ENCODE measurements around the gene C5orf22.
"Not testable (repeated sequence)": the region's sequence is repeated elsewhere in the genome, so short reads cannot be mapped to it uniquely, and the experiment has no call there.

Gene C5orf22

DNA sequence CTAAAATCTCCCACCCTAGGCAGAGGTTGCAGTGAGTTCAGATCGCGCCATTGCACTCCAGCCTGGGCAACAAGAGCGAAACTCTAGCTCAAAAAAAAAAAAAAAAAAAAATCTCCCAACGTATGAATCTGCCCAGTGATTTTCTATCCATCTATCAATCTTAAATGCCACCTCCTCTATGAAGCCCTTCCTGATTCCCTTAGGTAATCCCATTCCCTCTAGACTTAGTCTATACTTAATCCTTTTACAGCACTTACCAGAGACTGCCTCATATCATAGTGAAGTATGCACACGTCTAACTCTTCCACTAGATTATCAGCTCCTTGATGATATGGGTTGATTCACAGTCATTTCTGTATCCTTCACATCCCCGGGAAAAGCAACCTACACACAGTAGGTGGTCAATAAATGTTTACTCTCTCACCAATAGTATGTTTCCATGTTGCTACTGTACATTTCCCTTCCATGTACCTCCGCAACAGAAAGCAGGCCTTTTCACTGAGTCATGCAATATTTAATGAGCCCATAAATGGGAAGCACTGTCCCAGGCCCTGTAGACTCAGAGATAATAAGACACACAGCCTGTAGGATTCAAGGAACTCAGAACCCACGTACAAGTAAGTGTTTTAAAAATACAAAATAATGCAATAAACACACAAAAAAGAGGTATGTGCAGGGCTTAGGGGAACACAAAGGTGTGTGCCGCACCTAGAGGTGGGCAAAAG is 1.4 kb upstream of the C5orf22 start:
- Histone ChIP-seq H3K27me3 (ENCODE audit: low read depth) (no peaks in the 10 kb centered on the region), H3K36me3 (replicated peaks) (peaks cover 48% of the 10 kb centered on the region), H3K4me1 (peaks cover 5% of the 10 kb centered on the region; the same call in 1 of the 2 replicates), H3K9me3 (no peaks in the 10 kb centered on the region), H3K4me3 (peak overlapping the region; percentile 73)
- in situ Hi-C loops (cut with MboI; ENCODE audit: low sequenced_read_pairs): no loop called here
- DNase-seq (ENCODE audit: low spot score in 2 of 2): no peak

- Histone ChIP-seq H3K36me3 (replicated peaks) (peaks cover 52% of the 10 kb centered on the region), H3K9me3 (no peaks in the 10 kb centered on the region), H3K4me3 (peak overlapping the region; percentile 73), H3K27me3 (ENCODE audit: low read depth) (no peaks in the 10 kb centered on the region), H3K4me1 (peaks cover 5% of the 10 kb centered on the region; the same call in 1 of the 2 replicates)
- in situ Hi-C loops (cut with MboI; ENCODE audit: low sequenced_read_pairs): no loop called here
- peak in 1 of 2 experiments; percentile 30 for DNase-seq (ENCODE audit: low spot score in 2 of 2)
Measured at GRCh38 chr5:31531543-31531887, 586 bp upstream of the C5orf22 start.

- H3K4me3 ChIP-seq: no peak overlapping the region
- H3K36me3 ChIP-seq (replicated peaks): peaks cover 52% of the 10 kb centered on the region
- in situ Hi-C loops (cut with MboI; ENCODE audit: low sequenced_read_pairs): no loop called here
- no peak for DNase-seq (ENCODE audit: low spot score in 2 of 2)
- no peaks in the 10 kb centered on the region for H3K27me3 ChIP-seq (ENCODE audit: low read depth)
- peaks cover 5% of the 10 kb centered on the region; the same call in 1 of the 2 replicates for H3K4me1 ChIP-seq
- no peaks in the 10 kb centered on the region for H3K9me3 ChIP-seq
Measured at GRCh38 chr5:31534527-31535046, 2.5 kb downstream of the C5orf22 start.

DNA sequence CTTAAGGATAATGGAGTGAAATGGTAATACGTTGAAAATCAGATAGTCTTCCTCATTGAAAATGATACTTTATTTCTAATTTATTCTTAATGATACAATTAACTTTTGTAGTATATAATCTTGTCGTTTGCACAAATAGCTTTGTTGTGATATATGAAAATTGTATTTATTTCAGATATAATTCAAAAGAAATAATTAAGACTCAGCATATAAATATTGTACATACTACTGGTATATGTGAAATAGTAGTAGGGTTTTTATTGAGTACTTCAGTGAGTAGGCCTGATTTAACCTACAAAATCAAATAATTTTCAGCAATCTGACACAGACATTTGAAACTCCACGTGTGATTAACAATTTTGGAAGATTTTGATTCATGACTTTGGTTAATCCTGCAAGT is 4.8 kb downstream of the C5orf22 start:
- no peak for DNase-seq (ENCODE audit: low spot score in 2 of 2)
- in situ Hi-C loops (cut with MboI; ENCODE audit: low sequenced_read_pairs): no loop called here
- peaks cover 74% of the 10 kb centered on the region for H3K36me3 ChIP-seq (replicated peaks)

DNA sequence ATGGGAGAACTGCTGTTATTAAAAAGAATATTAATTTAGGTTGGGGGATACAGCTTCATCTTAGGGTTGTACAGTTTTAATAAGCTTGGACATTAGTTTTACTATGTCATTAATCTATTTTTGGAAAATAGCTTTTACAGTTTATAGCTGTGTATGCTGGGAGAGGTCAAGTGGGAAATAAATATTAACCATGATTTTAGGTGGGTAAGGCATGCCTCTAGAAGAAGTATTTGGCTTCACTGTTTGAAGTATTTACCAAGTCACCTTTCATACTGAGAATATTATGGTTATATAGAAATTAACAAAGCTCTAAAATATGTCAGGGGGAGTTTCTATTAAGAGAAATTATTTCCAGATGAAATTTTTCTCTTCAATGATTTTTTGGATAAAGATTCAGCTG is 5.2 kb downstream of the C5orf22 start:
- Histone ChIP-seq H3K36me3 (replicated peaks) (peaks cover 76% of the 10 kb centered on the region), H3K9me3 (no peaks in the 10 kb centered on the region), H3K27me3 (ENCODE audit: low read depth) (no peaks in the 10 kb centered on the region), H3K4me1 (peaks cover 5% of the 10 kb centered on the region; the same call in 1 of the 2 replicates), H3K4me3 (no peak overlapping the region)
- no peak for DNase-seq (ENCODE audit: low spot score in 2 of 2)
- in situ Hi-C loops (cut with MboI; ENCODE audit: low sequenced_read_pairs): no loop called here

More for the DNA sequence above, 4.8 kb downstream of the C5orf22 start:
- no peaks in the 10 kb centered on the region for H3K27me3 ChIP-seq (ENCODE audit: low read depth)
- no peak overlapping the region for H3K4me3 ChIP-seq
- peaks cover 5% of the 10 kb centered on the region; the same call in 1 of the 2 replicates for H3K4me1 ChIP-seq
- H3K9me3 ChIP-seq: no peaks in the 10 kb centered on the region

DNA sequence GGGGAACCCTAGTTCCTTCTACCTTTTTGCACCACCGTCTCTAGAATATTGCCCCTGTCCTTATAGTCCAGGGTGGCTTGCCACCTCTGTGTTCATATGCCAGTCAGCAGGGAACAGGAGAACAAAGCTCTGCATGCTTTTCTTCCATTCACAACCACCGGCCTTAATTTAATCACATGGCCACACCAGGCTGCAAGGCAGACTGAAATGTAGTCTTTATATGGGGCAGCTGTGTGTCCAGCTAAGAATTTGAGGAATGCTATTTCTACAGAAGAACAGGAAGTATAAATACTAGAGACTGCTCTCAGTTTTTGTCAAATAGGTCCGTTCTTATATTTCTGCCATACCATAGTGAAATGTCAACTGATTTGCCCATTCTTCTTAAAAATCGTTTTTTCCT is 5.8 kb downstream of the C5orf22 start:
- Histone ChIP-seq H3K4me3 (no peak overlapping the region), H3K36me3 (replicated peaks) (peaks cover 81% of the 10 kb centered on the region), H3K9me3 (no peaks in the 10 kb centered on the region), H3K27me3 (ENCODE audit: low read depth) (no peaks in the 10 kb centered on the region), H3K4me1 (peaks cover 5% of the 10 kb centered on the region; the same call in 1 of the 2 replicates)
- no peak for DNase-seq (ENCODE audit: low spot score in 2 of 2)
- in situ Hi-C loops (cut with MboI; ENCODE audit: low sequenced_read_pairs): no loop called here

- H3K27me3 ChIP-seq (ENCODE audit: low read depth); H3K9me3 ChIP-seq; in situ Hi-C loops (cut with MboI; ENCODE audit: low sequenced_read_pairs); H3K4me3 ChIP-seq; DNase-seq (ENCODE audit: low spot score in 2 of 2); H3K4me1 ChIP-seq: not testable (repeated sequence)
- peaks cover 62% of the 10 kb centered on the region for H3K36me3 ChIP-seq (replicated peaks)
Measured at GRCh38 chr5:31549114-31549513, 17.0 kb downstream of the C5orf22 start.

DNA sequence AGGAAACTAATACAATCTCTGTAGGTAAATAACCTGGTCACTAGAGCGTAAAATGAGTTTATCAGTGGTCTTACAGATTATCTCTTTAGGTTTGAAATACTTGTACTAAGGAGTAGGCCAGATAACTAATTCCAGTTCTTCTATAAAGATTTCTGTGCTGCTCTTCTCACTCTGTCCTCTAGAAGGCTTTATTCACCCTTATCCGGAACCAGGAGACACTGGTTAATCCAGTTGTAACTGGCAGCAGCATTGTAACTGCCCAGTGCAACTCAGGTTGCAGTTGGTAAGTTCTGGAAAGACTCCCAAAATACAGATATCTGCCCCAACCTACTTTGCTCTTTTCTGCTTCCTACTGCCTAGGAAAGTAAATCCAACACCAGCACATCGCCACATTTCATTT is 19.8 kb downstream of the C5orf22 start:
- peaks cover 45% of the 10 kb centered on the region for H3K36me3 ChIP-seq (replicated peaks)
- in situ Hi-C loops (cut with MboI; ENCODE audit: low sequenced_read_pairs): no loop called here
- no peak for DNase-seq (ENCODE audit: low spot score in 2 of 2)

GRCh38 chr5:31553863-31554262 is 21.8 kb downstream of the C5orf22 start:
- H3K27me3 ChIP-seq (ENCODE audit: low read depth): no peaks in the 10 kb centered on the region
- in situ Hi-C loops (cut with MboI; ENCODE audit: low sequenced_read_pairs): no loop called here
- H3K9me3 ChIP-seq: no peaks in the 10 kb centered on the region
- H3K36me3 ChIP-seq (replicated peaks): peaks cover 31% of the 10 kb centered on the region
- H3K4me3 ChIP-seq: no peak overlapping the region
- no peaks in the 10 kb centered on the region for H3K4me1 ChIP-seq
- no peak for DNase-seq (ENCODE audit: low spot score in 2 of 2)

More for the DNA sequence above, 19.8 kb downstream of the C5orf22 start:
- Histone ChIP-seq H3K9me3 (no peaks in the 10 kb centered on the region), H3K4me1 (no peaks in the 10 kb centered on the region), H3K4me3 (no peak overlapping the region), H3K27me3 (ENCODE audit: low read depth) (no peaks in the 10 kb centered on the region)

- Histone ChIP-seq H3K36me3 (replicated peaks) (peaks cover 25% of the 10 kb centered on the region), H3K27me3 (ENCODE audit: low read depth) (no peaks in the 10 kb centered on the region), H3K9me3 (no peaks in the 10 kb centered on the region), H3K4me3 (no peak overlapping the region), H3K4me1 (no peaks in the 10 kb centered on the region)
- no peak for DNase-seq (ENCODE audit: low spot score in 2 of 2)
- in situ Hi-C loops (cut with MboI; ENCODE audit: low sequenced_read_pairs): no loop called here
Measured at GRCh38 chr5:31554552-31554951, 22.5 kb downstream of the C5orf22 start.

DNA sequence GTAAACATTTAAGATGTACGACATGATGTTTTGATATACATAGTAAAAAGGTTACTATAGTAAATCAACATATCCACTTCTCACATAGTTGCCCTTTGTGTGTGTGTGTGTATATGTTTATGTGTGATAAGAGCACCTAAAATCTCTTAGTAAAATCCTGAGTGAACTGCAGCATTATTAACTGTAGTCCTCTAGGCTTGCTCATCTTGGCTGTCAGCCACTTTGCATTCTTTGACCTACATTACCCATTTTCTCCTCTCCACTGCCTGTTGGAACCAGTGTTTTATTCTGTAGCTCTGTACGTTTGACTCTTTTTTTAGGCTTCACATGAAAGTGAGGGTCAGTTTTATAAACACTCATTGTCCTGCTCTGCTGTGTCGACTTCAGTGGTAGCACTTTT is 24.4 kb downstream of the C5orf22 start:
- H3K27me3 ChIP-seq (ENCODE audit: low read depth): no peaks in the 10 kb centered on the region
- H3K36me3 ChIP-seq (replicated peaks): peaks cover 18% of the 10 kb centered on the region
- no peak overlapping the region for H3K4me3 ChIP-seq
- in situ Hi-C loops (cut with MboI; ENCODE audit: low sequenced_read_pairs): no loop called here
- no peaks in the 10 kb centered on the region for H3K9me3 ChIP-seq
- no peak for DNase-seq (ENCODE audit: low spot score in 2 of 2)
- no peaks in the 10 kb centered on the region for H3K4me1 ChIP-seq

DNA sequence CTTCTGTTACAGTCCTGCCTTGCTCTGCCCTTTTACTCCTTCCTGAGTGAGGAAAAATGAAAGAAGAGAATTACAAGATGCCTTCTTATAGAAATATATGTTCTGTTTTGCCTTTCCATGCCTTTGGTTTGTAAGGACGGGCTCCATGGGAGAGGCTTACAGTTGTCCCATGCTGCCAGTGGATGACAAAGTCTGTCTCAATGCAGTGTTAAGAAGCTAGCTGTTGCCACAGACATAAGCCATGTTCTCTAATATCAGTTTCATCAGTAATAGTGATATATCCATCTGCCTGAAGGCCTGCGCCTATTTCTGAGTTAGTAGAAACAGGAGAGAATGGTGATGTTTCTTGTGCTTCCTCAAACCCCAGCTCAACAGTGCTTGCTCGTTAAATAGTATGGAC is 27.8 kb downstream of the C5orf22 start:
- Histone ChIP-seq H3K9me3 (peaks cover 3% of the 10 kb centered on the region; the same call in 1 of the 2 replicates), H3K36me3 (replicated peaks) (no peaks in the 10 kb centered on the region), H3K27me3 (ENCODE audit: low read depth) (no peaks in the 10 kb centered on the region), H3K4me1 (no peaks in the 10 kb centered on the region), H3K4me3 (no peak overlapping the region)
- in situ Hi-C loops (cut with MboI; ENCODE audit: low sequenced_read_pairs): no loop called here
- DNase-seq (ENCODE audit: low spot score in 2 of 2): no peak

DNA sequence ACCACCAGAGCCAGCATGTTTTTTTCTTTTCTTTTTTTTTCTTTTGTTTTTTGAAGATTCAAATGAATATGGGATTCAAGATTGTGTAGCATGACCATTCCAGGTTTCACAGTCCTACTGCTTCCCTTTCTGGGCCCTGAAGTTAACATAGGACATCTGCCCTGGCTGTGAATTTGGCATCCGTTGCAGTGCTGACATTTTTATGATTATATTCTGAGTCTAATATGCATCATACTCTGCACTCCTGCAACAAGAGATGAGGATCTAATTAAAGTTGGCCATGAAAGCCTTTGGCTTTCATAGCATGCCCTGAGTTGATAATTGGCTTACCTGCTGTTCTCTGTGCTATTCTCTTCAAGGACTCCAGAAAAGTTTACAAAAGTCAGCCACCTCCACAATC is 29.8 kb downstream of the C5orf22 start:
- H3K9me3 ChIP-seq: peaks cover 10% of the 10 kb centered on the region; the same call in 1 of the 2 replicates
- in situ Hi-C loops (cut with MboI; ENCODE audit: low sequenced_read_pairs): no loop called here
- no peaks in the 10 kb centered on the region for H3K36me3 ChIP-seq (replicated peaks)
- no peaks in the 10 kb centered on the region for H3K4me1 ChIP-seq
- no peaks in the 10 kb centered on the region for H3K27me3 ChIP-seq (ENCODE audit: low read depth)
- no peak overlapping the region for H3K4me3 ChIP-seq
- no peak for DNase-seq (ENCODE audit: low spot score in 2 of 2)

DNA sequence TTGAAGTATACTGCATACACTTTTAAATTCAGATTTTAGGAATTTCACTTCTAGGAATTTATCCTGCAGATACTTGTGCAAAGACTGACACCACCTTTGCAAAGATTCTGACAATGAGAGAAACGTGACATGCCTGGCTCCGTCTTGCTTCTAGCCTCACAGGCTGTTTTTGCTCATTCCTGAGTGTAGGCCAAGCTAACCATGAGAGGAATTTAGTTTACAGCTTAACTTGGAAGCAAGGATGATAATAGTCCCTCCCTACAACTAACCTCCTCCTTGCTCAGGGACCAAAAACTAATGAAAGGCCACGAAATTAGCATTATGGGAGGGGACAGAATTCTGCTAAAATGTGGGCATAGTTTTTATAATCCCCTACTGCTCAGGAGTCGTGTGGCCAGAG is 31.1 kb downstream of the C5orf22 start:
- DNase-seq (ENCODE audit: low spot score in 2 of 2): no peak
- no peaks in the 10 kb centered on the region for H3K36me3 ChIP-seq (replicated peaks)
- H3K27me3 ChIP-seq (ENCODE audit: low read depth): no peaks in the 10 kb centered on the region
- H3K9me3 ChIP-seq: peaks cover 10% of the 10 kb centered on the region; the same call in 1 of the 2 replicates
- no peaks in the 10 kb centered on the region for H3K4me1 ChIP-seq
- in situ Hi-C loops (cut with MboI; ENCODE audit: low sequenced_read_pairs): no loop called here
- no peak overlapping the region for H3K4me3 ChIP-seq

Measured in HAP-1 (cell line).